Stimulated activated CD4-positive, alpha-beta T cell treated with anti-CD3 and anti-CD28 coated beads, Interleukin-4, amount 100 ng/mL, for 48 hours (primary cell): ENCODE measurements around the gene TTBK1.

Source experiments
- DNase-seq, 2 donors: peaks; one replicate each; pipeline ENCODE4 v3.0.0-alpha.2; 2020; ENCODE audit warnings: low read depth in 2 of 2

Gene TTBK1

GRCh38 chr6:43255408-43256054 lies 12.2 kb downstream of the TTBK1 start:
- DNase-seq = no peak

- no peak for DNase-seq
Measured at GRCh38 chr6:43256670-43257366, 13.5 kb downstream of the TTBK1 start.

GRCh38 chr6:43257367-43258145 lies 14.3 kb downstream of the TTBK1 start:
- DNase-seq = no peak

- no peak for DNase-seq
Measured at GRCh38 chr6:43258180-43258579, 14.9 kb downstream of the TTBK1 start.

- DNase-seq = no peak
Measured at GRCh38 chr6:43258807-43259686, 15.8 kb downstream of the TTBK1 start.

- DNase-seq = no peak
Measured at GRCh38 chr6:43260791-43261190, 17.5 kb downstream of the TTBK1 start.

- no peak for DNase-seq
Measured at GRCh38 chr6:43261198-43261597, 17.9 kb downstream of the TTBK1 start.

- DNase-seq = no peak
Measured at GRCh38 chr6:43262000-43262779, 18.9 kb downstream of the TTBK1 start.

GRCh38 chr6:43262780-43263313 lies 19.6 kb downstream of the TTBK1 start:
- no peak for DNase-seq

GRCh38 chr6:43263314-43264178 lies 20.3 kb downstream of the TTBK1 start:
- peak; percentile 73 to 75 for DNase-seq

- DNase-seq = no peak
Measured at GRCh38 chr6:43264599-43265145, 21.4 kb downstream of the TTBK1 start.

- no peak for DNase-seq
Measured at GRCh38 chr6:43265564-43265963, 22.3 kb downstream of the TTBK1 start.

GRCh38 chr6:43267619-43268354 lies 24.5 kb downstream of the TTBK1 start:
- DNase-seq = no peak

GRCh38 chr6:43268355-43268700 lies 25.0 kb downstream of the TTBK1 start:
- no peak for DNase-seq

- DNase-seq = no peak
Measured at GRCh38 chr6:43268782-43269272, 25.5 kb downstream of the TTBK1 start.

- DNase-seq = peak in 1 of 2 donors; percentile 35
Measured at GRCh38 chr6:43269273-43270007, 26.2 kb downstream of the TTBK1 start.

GRCh38 chr6:43271103-43271815 lies 28.0 kb downstream of the TTBK1 start:
- no peak for DNase-seq
